IMR-90 (cell line): ENCODE results near the gene AJM1. TPM values are rescaled to one million over a fixed set of nuclear protein-coding genes. Genes with fewer than 3 reads are reported as not detected.

Experiments used
- ATAC-seq: fragments of 200-7000 bp; cut with Tn5 transposase; 2 replicates; pipeline ENCODE4 v1.9.1; 2020; ENCODE audit warnings: low read depth, mild to moderate bottlenecking, moderate library complexity
- BruUV-seq: library from RNA; stranded (reverse); fragments of 400-500 nt; replicated peaks from 2 replicates; lab custom pipeline; 2021; lab: Mats Ljungman, UMichigan
- CTCF ChIA-PET: fragments of 300-600 bp; formaldehyde crosslinking; extraction: SDS; loops from one replicate; lab custom pipeline; 2021; ENCODE audit warnings: antibody characterized with exemption; lab: Yijun Ruan, JAX
- POLR2A ChIA-PET: fragments of 300-600 bp; sonication (Branson Sonifier 250); formaldehyde crosslinking; loops from one replicate; lab custom pipeline; 2022; ENCODE audit warnings: antibody characterized with exemption; ENCODE audit not compliant: unreplicated experiment; lab: Charles Lee
- DNase-seq: peaks from one replicate; pipeline ENCODE4 v3.0.0; 2013
- H2AFZ ChIP-seq: replicated peaks from 2 replicates; pipeline ENCODE3; 2013; ENCODE audit warnings: low read length, mild to moderate bottlenecking; ENCODE audit not compliant: poor library complexity
- H2AK5ac ChIP-seq: 2 replicates; pipeline ENCODE4 v1.6.1; 2013; ENCODE audit warnings: low read depth, low read length, inconsistent platforms
- H2AK9ac ChIP-seq: replicated peaks from 2 replicates; pipeline ENCODE3; 2013; ENCODE audit warnings: mild to moderate bottlenecking, low read depth, low read length, moderate library complexity; ENCODE audit not compliant: poor library complexity
- H2BK120ac ChIP-seq: 2 replicates; pipeline ENCODE4 v1.6.1; 2013; ENCODE audit warnings: low read depth, low read length, inconsistent platforms
- H2BK15ac ChIP-seq: 3 replicates; pipeline ENCODE4 v1.6.1; 2013; ENCODE audit warnings: low read depth, low read length, inconsistent platforms
- H2BK20ac ChIP-seq: 2 replicates; pipeline ENCODE4 v1.6.1; 2013; ENCODE audit warnings: low read depth, mild to moderate bottlenecking, inconsistent platforms, low read length, moderate library complexity
- H2BK5ac ChIP-seq: 2 replicates; pipeline ENCODE4 v1.6.1; 2013; ENCODE audit warnings: mild to moderate bottlenecking, low read depth, low read length, inconsistent platforms; ENCODE audit not compliant: poor library complexity, severe bottlenecking
- H3K14ac ChIP-seq: replicated peaks from 2 replicates; pipeline ENCODE4 v1.6.1; 2013; ENCODE audit warnings: low read depth, low read length, inconsistent platforms
- H3K18ac ChIP-seq: 2 replicates; pipeline ENCODE4 v1.6.1; 2013; ENCODE audit warnings: low read depth, low read length, control low read depth
- H3K23ac ChIP-seq: 2 replicates; pipeline ENCODE4 v1.6.1; 2013; ENCODE audit warnings: low read depth, low read length, inconsistent platforms
- H3K27ac ChIP-seq: 2 replicates; pipeline ENCODE4 v1.5.1; 2013; ENCODE audit warnings: mild to moderate bottlenecking, control low read depth, low read length; ENCODE audit not compliant: insufficient read depth
- H3K27me3 ChIP-seq: 2 replicates; pipeline ENCODE4 v1.6.1; 2013; ENCODE audit warnings: low read length; ENCODE audit not compliant: control insufficient read depth, insufficient read depth
- H3K36me3 ChIP-seq: 2 replicates; pipeline ENCODE4 v1.6.1; 2013; ENCODE audit warnings: low read length, mixed read lengths; ENCODE audit not compliant: control insufficient read depth, insufficient read depth
- H3K4ac ChIP-seq: 2 replicates; pipeline ENCODE4 v1.6.1; 2013; ENCODE audit warnings: low read depth, low read length, inconsistent platforms
- H3K4me1 ChIP-seq: 2 replicates; pipeline ENCODE4 v1.6.1; 2013; ENCODE audit warnings: low read length, mixed read lengths; ENCODE audit not compliant: control insufficient read depth, insufficient read depth
- H3K4me2 ChIP-seq: 2 replicates; pipeline ENCODE4 v1.6.1; 2013; ENCODE audit warnings: low read depth, mild to moderate bottlenecking, control low read depth, low read length, moderate library complexity
- H3K4me3 ChIP-seq: 2 replicates; pipeline ENCODE4 v1.5.1; 2013; ENCODE audit warnings: low read depth, mild to moderate bottlenecking, control low read depth, low read length, moderate library complexity; ENCODE audit not compliant: insufficient read depth
- H3K56ac ChIP-seq: 2 replicates; pipeline ENCODE4 v1.6.1; 2013; ENCODE audit warnings: low read length, inconsistent platforms; ENCODE audit not compliant: insufficient read depth; ENCODE audit errors: extremely low read depth
- H3K79me1 ChIP-seq, 2 experiments: 2 replicates each; pipeline ENCODE4 v1.6.1; 2013; ENCODE audit warnings: low read length in 2 of 2, inconsistent platforms in 1 of 2, low read depth in 1 of 2
- H3K9ac ChIP-seq: 2 replicates; pipeline ENCODE4 v1.6.1; 2013; ENCODE audit warnings: low read depth, low read length, control low read depth
- H3K9me1 ChIP-seq: 2 replicates; pipeline ENCODE4 v1.6.1; 2013; ENCODE audit warnings: low read length, inconsistent platforms; ENCODE audit not compliant: insufficient read depth
- H3K9me3 ChIP-seq: 2 replicates; pipeline ENCODE4 v1.6.1; 2013; ENCODE audit warnings: low read length; ENCODE audit not compliant: control insufficient read depth, insufficient read depth
- H4K20me1 ChIP-seq: 2 replicates; pipeline ENCODE4 v1.6.1; 2013; ENCODE audit warnings: low read length, inconsistent platforms; ENCODE audit not compliant: insufficient read depth
- H4K5ac ChIP-seq: 2 replicates; pipeline ENCODE4 v1.6.1; 2013; ENCODE audit warnings: mild to moderate bottlenecking, low read depth, low read length, control low read depth
- H4K8ac ChIP-seq, 2 experiments: 2 replicates each; pipeline ENCODE4 v1.6.1; 2013; ENCODE audit warnings: low read depth in 2 of 2, low read length in 2 of 2, control low read depth in 1 of 2, inconsistent platforms in 1 of 2
- H4K91ac ChIP-seq: 2 replicates; pipeline ENCODE4 v1.6.1; 2013; ENCODE audit warnings: low read depth, low read length, inconsistent platforms; ENCODE audit not compliant: insufficient read depth
- CHD1 ChIP-seq: IDR thresholded peaks from 2 replicates; pipeline ENCODE4 v1.6.1; 2012; ENCODE audit warnings: low read depth, low read length, improper control_type of control experiment
- MXI1 ChIP-seq: IDR thresholded peaks from 2 replicates; pipeline ENCODE4 v1.6.1; 2012; ENCODE audit warnings: low read depth, mild to moderate bottlenecking, low read length, moderate library complexity, borderline replicate concordance
- NFE2L2 ChIP-seq: fragments of 150-350 bp; IDR thresholded peaks from 2 replicates; pipeline ENCODE4 v1.6.1; 2016; ENCODE audit warnings: low read depth, mild to moderate bottlenecking, low read length
- RAD21 ChIP-seq: IDR thresholded peaks from 2 replicates; pipeline ENCODE4 v1.6.1; 2012; ENCODE audit warnings: low read length, improper control_type of control experiment
- RFX5 ChIP-seq: IDR thresholded peaks from 2 replicates; pipeline ENCODE4 v1.8.0; 2012; ENCODE audit warnings: low read depth, mild to moderate bottlenecking, low read length, moderate library complexity
- whole genome bisulfite sequencing, 2 experiments: methylation state at CpG; one replicate each; pipeline versions ENCODE4 v1.1.5 to v1.1.7; 2013; ENCODE audit warnings: missing lambda C conversion rate in 2 of 2; ENCODE audit not compliant: insufficient read length in 1 of 2; ENCODE audit errors: extremely low coverage in 2 of 2; 5-methylcytosine and 5-hydroxymethylcytosine counted together
- dilution Hi-C: fragments of 300-500 bp; cut with HindIII; formaldehyde crosslinking; loops from one replicate; pipeline ENCODE4 v1.14.3; 2018; ENCODE audit warnings: low sequenced_read_pairs; ENCODE audit not compliant: unreplicated experiment
- in situ Hi-C: fragments of 300-500 bp; cut with MboI; formaldehyde crosslinking; loops from 3 replicates; pipeline ENCODE4 v1.14.3; 2019; ENCODE audit warnings: low sequenced_read_pairs, inconsistent platforms, mixed read lengths
- intact Hi-C: fragments of 100-400 bp; cut with micrococcal nuclease; formaldehyde crosslinking; loops from 2 replicates; pipeline ENCODE4 v1.10.0; 2022
- polyA plus RNA-seq, 3 experiments: library from polyadenylated mRNA; depleted of rRNA; stranded (reverse); fragments of >200 nt; gene quantifications; 2 replicates each; pipeline ENCODE4 v1.2.3, GENCODE V29; 2012; ENCODE audit warnings: low replicate concordance in 1 of 3
- total RNA-seq: library from RNA; depleted of rRNA; stranded (reverse); fragments of >200 nt; gene quantifications from 2 replicates; pipeline ENCODE4 v1.2.3, GENCODE V29; 2012

The AJM1 gene
- total and polyA plus RNA-seq, 2 of the 4 experiments (the other 2 are of a cell fraction) = 0.18 to 1.5 TPM

DNA sequence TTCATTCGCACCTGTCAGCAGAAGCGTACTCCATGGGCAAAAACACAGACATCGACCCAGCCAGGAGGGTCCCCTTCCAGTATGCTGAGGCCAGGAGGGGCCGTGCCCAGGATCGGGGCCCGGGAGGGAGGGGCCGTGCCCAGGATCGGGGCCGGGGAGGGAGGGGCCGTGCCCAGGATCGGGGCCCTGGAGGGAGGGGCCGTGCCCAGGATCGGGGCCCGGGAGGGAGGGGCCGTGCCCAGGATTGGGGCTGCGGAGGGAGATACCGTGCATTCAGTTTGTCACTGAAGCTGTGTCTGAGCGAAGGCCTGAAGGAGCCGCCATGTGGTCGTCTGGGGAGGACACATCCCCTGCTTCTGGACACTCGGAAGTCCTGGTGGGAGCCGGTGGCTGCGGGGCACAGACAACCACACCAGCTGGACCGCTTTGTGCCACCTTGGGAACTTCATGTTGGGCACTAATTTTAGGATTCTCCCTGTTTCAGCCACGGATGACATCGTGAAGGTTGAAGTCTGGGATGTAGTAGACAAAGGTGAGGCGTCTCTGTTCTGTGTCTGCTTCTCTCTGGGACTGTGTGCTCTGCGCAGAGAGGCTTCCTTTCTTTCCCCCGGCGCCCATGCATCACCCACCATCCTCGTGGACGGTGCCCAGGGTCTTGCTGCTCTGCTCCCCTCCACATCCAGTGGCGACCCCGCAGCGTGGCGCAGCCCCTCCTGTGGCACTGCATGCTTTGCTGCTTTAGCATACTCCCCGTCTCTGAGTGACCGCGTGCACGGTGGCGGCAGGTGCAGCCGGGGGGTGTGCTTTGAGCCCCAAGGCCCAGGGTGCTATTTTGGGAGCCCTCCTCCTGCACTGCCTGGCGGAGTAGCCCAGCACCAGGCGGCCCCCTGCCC, 16.7 kb upstream of the AJM1 start:
- H2AK5ac ChIP-seq = no peak overlapping the region
- H3K4ac ChIP-seq = no peak overlapping the region
- H3K27ac ChIP-seq = no peak overlapping the region
- H3K9me1 ChIP-seq = no peaks in the 10 kb centered on the region
- H3K9ac ChIP-seq = no peak overlapping the region
- no peaks in the 10 kb centered on the region for H3K9me3 ChIP-seq
- H2BK5ac ChIP-seq = no peak overlapping the region
- H2BK120ac ChIP-seq = no peak overlapping the region
- H2AFZ ChIP-seq = no peak overlapping the region
- POLR2A ChIA-PET = no interaction called here
- H3K23ac ChIP-seq = no peak overlapping the region
- H3K4me3 ChIP-seq = no peak overlapping the region
- H2AK9ac ChIP-seq = no peak overlapping the region
- dilution Hi-C loops = no loop called here
- H2BK15ac ChIP-seq = no peak overlapping the region
- H3K36me3 ChIP-seq = peaks cover 50% of the 10 kb centered on the region
- no peak overlapping the region for H2BK20ac ChIP-seq
- DNase-seq = no peak
- H4K5ac ChIP-seq = no peak overlapping the region
- in situ Hi-C loops = no loop called here
- ATAC-seq = no peak
- CTCF ChIA-PET = no interaction called here
- WGBS, 2 experiments = 93% methylated on average over 22 of the region's 44 CpGs; no CpG with 5 or more reads in 1 of the 2 experiments
- BruUV-seq = no TSS peak
- H3K18ac ChIP-seq = no peak overlapping the region
- no peak overlapping the region for H3K56ac ChIP-seq
- intact Hi-C loops = no loop called here
- no peak overlapping the region for H4K8ac ChIP-seq
- peaks cover 9% of the 10 kb centered on the region for H4K20me1 ChIP-seq
- TF ChIP-seq RFX5 (no peak), CHD1 (no peak), MXI1 (no peak), NFE2L2 (no peak), RAD21 (no peak)
- no peak overlapping the region for H4K91ac ChIP-seq
- H3K27me3 ChIP-seq = no peaks in the 10 kb centered on the region
- H3K79me1 ChIP-seq = peaks cover 11 to 22% of the 10 kb centered on the region in 2 experiments; a peak in 3 of 4 replicates
- no peak overlapping the region for H3K14ac ChIP-seq
- H3K4me1 ChIP-seq = peaks cover 3% of the 10 kb centered on the region; the same call in 1 of the 2 replicates
- no peak overlapping the region for H3K4me2 ChIP-seq
